ENCODE results near the gene WHAMM.

GRCh38 chr15:82864967-82865366, 55.5 kb downstream of the WHAMM start:
- TF ChIP-seq POLR2AphosphoS5 (IDR thresholded peaks at IDR 0.05; ENCODE audit: low read depth, low read length) = no peak
- TF ChIP-seq REST (IDR thresholded peaks at IDR 0.05; ENCODE audit: insufficient read depth in 1 of 2, low read depth in 2 of 2, low read length in 2 of 2) = no peak
- TF ChIP-seq SIN3A (IDR thresholded peaks at IDR 0.05; ENCODE audit: borderline replicate concordance, insufficient read depth, low read length) = no peak
- TF ChIP-seq TAF1 (IDR thresholded peaks at IDR 0.05; ENCODE audit: borderline replicate concordance, insufficient read depth, low read length) = no peak
- TF ChIP-seq FOXP2 (optimal IDR thresholded peaks at IDR 0.05; ENCODE audit: borderline replicate concordance, extremely low read depth, extremely low read length, insufficient read depth) = no peak
